HG03558 (cell line): ENCODE results near the gene PIK3AP1.
"Not testable (repeated sequence)": the region's sequence is repeated elsewhere in the genome, so short reads cannot be mapped to it uniquely, and the experiment has no call there.

Experiments
- ATAC-seq: cut with Tn5 transposase; IDR thresholded peaks from one replicate; pipeline ENCODE4 v1.9.1; 2021; ENCODE audit warnings: moderate number of reproducible peaks; ENCODE audit not compliant: unreplicated experiment; ENCODE audit errors: extremely low read depth

PIK3AP1 gene

GRCh38 chr10:96720422-96721206 is at the start of gene PIK3AP1:
PIK3AP1 (minus strand) TSS chr10:96720514; CDS start chr10:96720394, 120 bp downstream.
- ATAC-seq: no peak

- no peak for ATAC-seq
Measured at GRCh38 chr10:96768136-96768535, 47.8 kb upstream of the PIK3AP1 start.

- no peak for ATAC-seq
Measured at GRCh38 chr10:96767611-96768010, 47.3 kb upstream of the PIK3AP1 start.

- no peak for ATAC-seq
Measured at GRCh38 chr10:96765406-96766240, 45.3 kb upstream of the PIK3AP1 start.

GRCh38 chr10:96764425-96765060 is 44.2 kb upstream of the PIK3AP1 start:
- no peak for ATAC-seq

GRCh38 chr10:96758423-96758822 is 38.1 kb upstream of the PIK3AP1 start:
- peak; percentile 82 for ATAC-seq

GRCh38 chr10:96756111-96756903 is 36.0 kb upstream of the PIK3AP1 start:
- ATAC-seq: no peak

- no peak for ATAC-seq
Measured at GRCh38 chr10:96753956-96754355, 33.6 kb upstream of the PIK3AP1 start.

GRCh38 chr10:96752375-96752774 is 32.1 kb upstream of the PIK3AP1 start:
- ATAC-seq: no peak

- ATAC-seq: not testable (repeated sequence)
Measured at GRCh38 chr10:96750316-96750715, 30.0 kb upstream of the PIK3AP1 start.

- ATAC-seq: peak; percentile 95
Measured at GRCh38 chr10:96747734-96748550, 27.6 kb upstream of the PIK3AP1 start.

- no peak for ATAC-seq
Measured at GRCh38 chr10:96746503-96746902, 26.2 kb upstream of the PIK3AP1 start.

- no peak for ATAC-seq
Measured at GRCh38 chr10:96745950-96746349, 25.6 kb upstream of the PIK3AP1 start.

GRCh38 chr10:96743988-96744585 is 23.8 kb upstream of the PIK3AP1 start:
- no peak for ATAC-seq

GRCh38 chr10:96741557-96741956 is 21.2 kb upstream of the PIK3AP1 start:
- ATAC-seq: not testable (repeated sequence)

GRCh38 chr10:96740579-96741281 is 20.4 kb upstream of the PIK3AP1 start:
- ATAC-seq: no peak

GRCh38 chr10:96740141-96740540 is 19.8 kb upstream of the PIK3AP1 start:
- ATAC-seq: no peak

GRCh38 chr10:96737307-96737902 is 17.1 kb upstream of the PIK3AP1 start:
- not testable (repeated sequence) for ATAC-seq
